ENCODE results near the gene MOV10.

Gene MOV10

GRCh38 chr1:112646225-112646624 lies 28.2 kb upstream of the MOV10 start:
- no peak for DNase-seq (ENCODE audit: low read depth)
- no peak overlapping the region for H3K4me3 ChIP-seq (ENCODE audit: low read depth, low read length)
- TF ChIP-seq, protein P1, sequence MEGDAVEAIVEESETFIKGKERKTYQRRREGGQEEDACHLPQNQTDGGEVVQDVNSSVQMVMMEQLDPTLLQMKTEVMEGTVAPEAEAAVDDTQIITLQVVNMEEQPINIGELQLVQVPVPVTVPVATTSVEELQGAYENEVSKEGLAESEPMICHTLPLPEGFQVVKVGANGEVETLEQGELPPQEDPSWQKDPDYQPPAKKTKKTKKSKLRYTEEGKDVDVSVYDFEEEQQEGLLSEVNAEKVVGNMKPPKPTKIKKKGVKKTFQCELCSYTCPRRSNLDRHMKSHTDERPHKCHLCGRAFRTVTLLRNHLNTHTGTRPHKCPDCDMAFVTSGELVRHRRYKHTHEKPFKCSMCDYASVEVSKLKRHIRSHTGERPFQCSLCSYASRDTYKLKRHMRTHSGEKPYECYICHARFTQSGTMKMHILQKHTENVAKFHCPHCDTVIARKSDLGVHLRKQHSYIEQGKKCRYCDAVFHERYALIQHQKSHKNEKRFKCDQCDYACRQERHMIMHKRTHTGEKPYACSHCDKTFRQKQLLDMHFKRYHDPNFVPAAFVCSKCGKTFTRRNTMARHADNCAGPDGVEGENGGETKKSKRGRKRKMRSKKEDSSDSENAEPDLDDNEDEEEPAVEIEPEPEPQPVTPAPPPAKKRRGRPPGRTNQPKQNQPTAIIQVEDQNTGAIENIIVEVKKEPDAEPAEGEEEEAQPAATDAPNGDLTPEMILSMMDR (IDR thresholded peaks at IDR 0.05; ENCODE audit: control insufficient read depth, extremely low read depth, insufficient read depth), result no peak

DNA sequence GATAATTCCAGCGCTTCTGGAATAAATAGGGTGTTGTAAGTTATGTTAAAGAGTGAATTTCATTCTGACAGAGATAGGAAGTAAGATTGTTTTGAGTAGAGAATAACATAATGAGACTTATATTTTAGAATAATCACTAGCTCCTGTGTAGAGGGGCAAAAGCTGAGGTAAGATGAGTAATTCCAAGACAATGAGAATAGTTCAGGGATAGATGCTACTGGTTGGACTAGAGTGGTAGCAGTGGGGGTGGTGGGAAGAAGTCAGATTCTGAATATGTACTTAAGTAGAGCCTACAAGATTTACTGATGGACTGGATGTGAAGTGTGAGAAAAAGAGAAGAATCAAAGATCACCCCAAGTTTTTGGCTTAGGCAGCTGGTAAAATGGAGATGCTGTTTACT lies 23.3 kb upstream of the MOV10 start:
- H3K4me3 ChIP-seq (ENCODE audit: low read depth, low read length), result no peak overlapping the region
- TF ChIP-seq, protein P1 (IDR thresholded peaks at IDR 0.05; ENCODE audit: control insufficient read depth, extremely low read depth, insufficient read depth), result no peak
- no peak for DNase-seq (ENCODE audit: low read depth)

DNA sequence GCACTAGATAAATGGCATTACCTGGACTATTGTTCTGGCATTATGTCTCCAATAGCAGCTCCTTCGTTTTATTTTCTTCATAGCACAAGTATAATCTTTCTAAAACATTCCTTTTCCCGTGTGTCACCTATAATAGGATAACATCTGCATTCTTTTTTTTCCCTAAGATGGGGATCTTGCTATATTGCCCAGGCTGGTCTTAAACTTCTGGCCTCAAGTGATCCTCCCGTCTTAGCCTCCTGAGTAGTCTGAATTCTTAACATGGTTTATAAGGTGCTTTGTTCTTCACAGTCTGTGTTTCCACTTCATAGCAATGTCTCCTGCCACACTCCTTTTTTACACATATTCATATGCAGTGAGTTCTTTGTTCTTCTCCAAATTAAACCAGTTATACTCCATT lies 8.6 kb upstream of the MOV10 start:
- no peak for DNase-seq (ENCODE audit: low read depth)
- TF ChIP-seq, protein P1 (IDR thresholded peaks at IDR 0.05; ENCODE audit: control insufficient read depth, extremely low read depth, insufficient read depth), result no peak
- H3K4me3 ChIP-seq (ENCODE audit: low read depth, low read length), result no peak overlapping the region

DNA sequence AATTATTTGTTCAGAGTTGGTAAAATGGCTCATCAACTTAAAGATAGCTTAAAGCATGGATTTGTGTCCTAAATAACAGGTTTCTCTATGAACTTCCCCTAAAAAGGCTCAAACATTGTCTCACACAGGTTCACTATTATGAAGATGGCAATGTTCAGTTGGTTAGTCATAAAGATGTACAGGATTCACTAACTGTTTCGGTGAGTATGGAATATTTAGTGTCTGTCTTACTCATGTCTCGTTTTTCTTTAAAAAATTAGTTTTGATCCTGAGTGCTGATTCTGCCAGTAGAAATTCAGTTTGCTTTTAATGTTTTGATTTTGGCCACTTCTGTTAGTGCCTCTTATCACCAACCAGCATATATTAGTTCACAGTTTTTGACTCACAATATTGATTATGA lies 7.5 kb upstream of the MOV10 start:
- TF ChIP-seq, protein P1 (IDR thresholded peaks at IDR 0.05; ENCODE audit: control insufficient read depth, extremely low read depth, insufficient read depth), result no peak
- H3K4me3 ChIP-seq (ENCODE audit: low read depth, low read length), result no peak overlapping the region
- no peak for DNase-seq (ENCODE audit: low read depth)

- DNase-seq (ENCODE audit: low read depth), result no peak
- TF ChIP-seq, protein P1 (IDR thresholded peaks at IDR 0.05; ENCODE audit: control insufficient read depth, extremely low read depth, insufficient read depth), result no peak
- H3K4me3 ChIP-seq (ENCODE audit: low read depth, low read length), result no peak overlapping the region
These were observed 2.5 kb upstream of the MOV10 start for GRCh38 chr1:112672009-112672408.

- no peak overlapping the region for H3K4me3 ChIP-seq (ENCODE audit: low read depth, low read length)
These were observed 1.6 kb upstream of the MOV10 start for GRCh38 chr1:112672842-112673241.

More at GRCh38 chr1:112672842-112673241, 1.6 kb upstream of the MOV10 start:
- TF ChIP-seq, protein P1 (IDR thresholded peaks at IDR 0.05; ENCODE audit: control insufficient read depth, extremely low read depth, insufficient read depth), result no peak
- DNase-seq (ENCODE audit: low read depth), result no peak
